Activated CD4-positive, alpha-beta T cell treated with anti-CD3 and anti-CD28 coated beads for 1 hour (primary cell): Measurements from ENCODE around the gene FNDC1.
"Not testable (repeated sequence)": the region's sequence is repeated elsewhere in the genome, so short reads cannot be mapped to it uniquely, and the experiment has no call there.

ENCODE experiments used
- DNase-seq: peaks from one replicate; pipeline ENCODE4 v3.0.0-alpha.2; 2020

The FNDC1 gene

GRCh38 chr6:159169193-159169555 lies at the start of gene FNDC1:
Gene FNDC1, plus strand, starts transcription at chr6:159169400. Its CDS starts 197 bp downstream, at chr6:159169597.
- no peak for DNase-seq

GRCh38 chr6:159119791-159120190 lies 49.4 kb upstream of the FNDC1 start:
- DNase-seq: no peak

- DNase-seq: no peak
Measured at GRCh38 chr6:159121486-159121885, 47.7 kb upstream of the FNDC1 start.

GRCh38 chr6:159122453-159122852 lies 46.7 kb upstream of the FNDC1 start:
- no peak for DNase-seq

- DNase-seq: not testable (repeated sequence)
Measured at GRCh38 chr6:159123831-159124230, 45.4 kb upstream of the FNDC1 start.

- DNase-seq: no peak
Measured at GRCh38 chr6:159125014-159125609, 44.1 kb upstream of the FNDC1 start.

GRCh38 chr6:159125951-159126352 lies 43.2 kb upstream of the FNDC1 start:
- DNase-seq: no peak

GRCh38 chr6:159126590-159126989 lies 42.6 kb upstream of the FNDC1 start:
- no peak for DNase-seq

- no peak for DNase-seq
Measured at GRCh38 chr6:159127701-159128100, 41.5 kb upstream of the FNDC1 start.

GRCh38 chr6:159128978-159129377 lies 40.2 kb upstream of the FNDC1 start:
- no peak for DNase-seq

GRCh38 chr6:159130846-159131245 lies 38.4 kb upstream of the FNDC1 start:
- DNase-seq: no peak

GRCh38 chr6:159131709-159132108 lies 37.5 kb upstream of the FNDC1 start:
- DNase-seq: no peak

GRCh38 chr6:159132664-159133063 lies 36.5 kb upstream of the FNDC1 start:
- no peak for DNase-seq

GRCh38 chr6:159134701-159135364 lies 34.4 kb upstream of the FNDC1 start:
- DNase-seq: peak; percentile 55

GRCh38 chr6:159137676-159138075 lies 31.5 kb upstream of the FNDC1 start:
- no peak for DNase-seq

- DNase-seq: no peak
Measured at GRCh38 chr6:159142531-159142930, 26.7 kb upstream of the FNDC1 start.

GRCh38 chr6:159148641-159149040 lies 20.6 kb upstream of the FNDC1 start:
- no peak for DNase-seq

- no peak for DNase-seq
Measured at GRCh38 chr6:159149641-159150040, 19.6 kb upstream of the FNDC1 start.

GRCh38 chr6:159151266-159151855 lies 17.8 kb upstream of the FNDC1 start:
- no peak for DNase-seq

GRCh38 chr6:159152041-159152440 lies 17.2 kb upstream of the FNDC1 start:
- no peak for DNase-seq

GRCh38 chr6:159152782-159153181 lies 16.4 kb upstream of the FNDC1 start:
- DNase-seq: no peak

GRCh38 chr6:159155679-159156078 lies 13.5 kb upstream of the FNDC1 start:
- DNase-seq: no peak

- no peak for DNase-seq
Measured at GRCh38 chr6:159156089-159156488, 13.1 kb upstream of the FNDC1 start.

- DNase-seq: no peak
Measured at GRCh38 chr6:159157431-159157830, 11.8 kb upstream of the FNDC1 start.

GRCh38 chr6:159161839-159162238 lies 7.4 kb upstream of the FNDC1 start:
- no peak for DNase-seq
